Liver (tissue), 9 donors: Measurements from ENCODE around the gene TMEM255B. TPM values are rescaled to one million over a fixed set of nuclear protein-coding genes. Genes with fewer than 3 reads are reported as not detected.

Source experiments
- DNase-seq: peaks from one replicate; pipeline ENCODE4 v3.0.0-alpha.2; 2017; ENCODE audit warnings: low spot score
- H3K27ac ChIP-seq, 2 donors: one replicate each; pipeline ENCODE4 v1.7.0; 2013; ENCODE audit warnings: inconsistent platforms in 2 of 2, low read length in 2 of 2, control low read depth in 1 of 2, low read depth in 1 of 2, mild to moderate bottlenecking in 1 of 2
- H3K27me3 ChIP-seq, 4 donors: one replicate each; pipeline versions ENCODE4 v1.6.1 to v1.7.0; 2013; ENCODE audit warnings: low read length in 3 of 4, inconsistent platforms in 1 of 4, mild to moderate bottlenecking in 1 of 4, moderate library complexity in 1 of 4; ENCODE audit not compliant: control insufficient read depth in 4 of 4, insufficient read depth in 4 of 4
- H3K36me3 ChIP-seq, 4 donors: one replicate each; pipeline versions ENCODE4 v1.6.1 to v1.7.0; 2013; ENCODE audit warnings: low read length in 3 of 4, mild to moderate bottlenecking in 3 of 4, low read depth in 1 of 4, moderate library complexity in 1 of 4; ENCODE audit not compliant: control insufficient read depth in 4 of 4, insufficient read depth in 3 of 4
- H3K4me1 ChIP-seq, 4 donors: one replicate each; pipeline versions ENCODE4 v1.6.1 to v1.7.0; 2013; ENCODE audit warnings: low read length in 3 of 4, mild to moderate bottlenecking in 3 of 4, moderate library complexity in 1 of 4; ENCODE audit not compliant: control insufficient read depth in 4 of 4, insufficient read depth in 4 of 4
- H3K4me3 ChIP-seq, 3 donors: one replicate each; pipeline versions ENCODE4 v1.6.1 to v1.7.0; 2013; ENCODE audit warnings: low read length in 3 of 3, control low read depth in 1 of 3, low read depth in 1 of 3, mild to moderate bottlenecking in 1 of 3
- H3K9ac ChIP-seq, 2 donors: one replicate each; pipeline ENCODE4 v1.7.0; 2013; ENCODE audit warnings: low read length in 2 of 2, mild to moderate bottlenecking in 2 of 2, moderate library complexity in 2 of 2, control low read depth in 1 of 2, low read depth in 1 of 2
- H3K9me3 ChIP-seq, 4 donors: one replicate each; pipeline versions ENCODE4 v1.6.1 to v1.7.0; 2013; ENCODE audit warnings: low read length in 3 of 4; ENCODE audit not compliant: control insufficient read depth in 4 of 4
- ATF3 ChIP-seq: IDR thresholded peaks from 2 replicates; pipeline ENCODE4 v1.6.1; 2016; ENCODE audit warnings: antibody characterized with exemption
- EGR1 ChIP-seq, 2 donors: IDR thresholded peaks; 2 replicates each; pipeline ENCODE4 v1.6.1; 2016 to 2018; ENCODE audit warnings: antibody characterized with exemption in 2 of 2, low read depth in 2 of 2
- FOXA1 ChIP-seq: IDR thresholded peaks from 2 replicates; pipeline ENCODE4 v1.6.1; 2016; ENCODE audit warnings: antibody characterized with exemption
- FOXA2 ChIP-seq: IDR thresholded peaks from 2 replicates; pipeline ENCODE4 v1.6.1; 2016; ENCODE audit warnings: antibody characterized with exemption
- GABPA ChIP-seq, 2 donors: IDR thresholded peaks in 1 of 2; conservative IDR thresholded peaks in 1 of 2; 2 replicates each; pipeline ENCODE4 v1.6.1; 2016; ENCODE audit warnings: antibody characterized with exemption in 2 of 2, mild to moderate bottlenecking in 1 of 2, moderate library complexity in 1 of 2
- HNF4A ChIP-seq, 2 donors: conservative IDR thresholded peaks; 2 replicates each; pipeline ENCODE4 v1.6.1; 2016; ENCODE audit warnings: antibody characterized with exemption in 2 of 2, mild to moderate bottlenecking in 2 of 2
- HNF4G ChIP-seq: IDR thresholded peaks from 2 replicates; pipeline ENCODE4 v1.6.1; 2016; ENCODE audit warnings: antibody characterized with exemption
- NR2F2 ChIP-seq: IDR thresholded peaks from 2 replicates; pipeline ENCODE4 v1.6.1; 2016; ENCODE audit warnings: antibody characterized with exemption
- RAD21 ChIP-seq, 2 donors: IDR thresholded peaks; 2 replicates each; pipeline ENCODE4 v1.6.1; 2016; ENCODE audit warnings: antibody characterized with exemption in 2 of 2, mild to moderate bottlenecking in 2 of 2
- RXRA ChIP-seq, 2 donors: IDR thresholded peaks; 2 replicates each; pipeline ENCODE4 v1.6.1; 2017 to 2018; ENCODE audit warnings: antibody characterized with exemption in 2 of 2, mild to moderate bottlenecking in 1 of 2
- SP1 ChIP-seq: IDR thresholded peaks from 2 replicates; pipeline ENCODE4 v1.6.1; 2018; ENCODE audit warnings: antibody characterized with exemption, mild to moderate bottlenecking
- TAF1 ChIP-seq: conservative IDR thresholded peaks from 2 replicates; pipeline ENCODE4 v1.6.1; 2016; ENCODE audit warnings: antibody characterized with exemption, mild to moderate bottlenecking
- YY1 ChIP-seq: IDR thresholded peaks from 2 replicates; pipeline ENCODE4 v1.6.1; 2016; ENCODE audit warnings: antibody characterized with exemption, mild to moderate bottlenecking
- ZBTB33 ChIP-seq: IDR thresholded peaks from 2 replicates; pipeline ENCODE4 v1.6.1; 2016; ENCODE audit warnings: antibody characterized with exemption
- WGBS: extraction: QIAGEN DNeasy Blood & Tissue Kit; methylation state at CpG from one replicate; pipeline ENCODE4 v1.1.7; 2013; 5-methylcytosine and 5-hydroxymethylcytosine counted together
- polyA plus RNA-seq, 2 donors: library from polyadenylated mRNA; stranded (reverse) in 1 of 2; unstranded in 1 of 2; fragments of 200-250 nt in 1 of 2; fragments of >200 nt in 1 of 2; fragmentation: Nextera tagmentation in 1 of 2; extraction: Ambion mirVana in 1 of 2; gene quantifications; one replicate each; pipeline versions ENCODE4 v1.2.1 to v1.2.3, GENCODE V29; 2013 to 2015
- total RNA-seq, 2 donors: library from RNA; depleted of rRNA; stranded (reverse); fragments of >200 nt; gene quantifications; one replicate each; pipeline ENCODE4 v1.2.3, GENCODE V29; 2014
- TF ChIP-seq, protein P1 (sequence below): IDR thresholded peaks from 2 replicates; pipeline ENCODE4 v1.6.1; 2016; ENCODE audit warnings: antibody characterized with exemption, mild to moderate bottlenecking
- TF ChIP-seq, protein P2 (sequence below): IDR thresholded peaks from 2 replicates; pipeline ENCODE4 v1.6.1; 2016; ENCODE audit warnings: antibody characterized with exemption
- donor health status: healthy.
- donor health status: healthy.
- donor health status: healthy.
- donor health status: healthy.
- donor health status: healthy.

Gene TMEM255B
- total and polyA plus RNA-seq, 4 donors, result 0.37 to 8.6 (median 3.5) TPM

GRCh38 chr13:113775451-113776145, 16.6 kb downstream of the TMEM255B start (continued):
- TF ChIP-seq NR2F2, result no peak
- TF ChIP-seq RAD21 (IDR thresholded peaks at IDR 0.05), result no peak

GRCh38 chr13:113776231-113777125, 17.5 kb downstream of the TMEM255B start:
- Histone ChIP-seq H3K4me3 (no peak overlapping the region), H3K27me3 (peaks cover 0 to 3% (median 1%) of the 10 kb centered on the region in 4 donors), H3K4me1 (no peaks in the 10 kb centered on the region), H3K9me3 (no peaks in the 10 kb centered on the region), H3K36me3 (no peaks in the 10 kb centered on the region), H3K9ac (no peak overlapping the region), H3K27ac (no peak overlapping the region)
- TF ChIP-seq, protein P1, sequence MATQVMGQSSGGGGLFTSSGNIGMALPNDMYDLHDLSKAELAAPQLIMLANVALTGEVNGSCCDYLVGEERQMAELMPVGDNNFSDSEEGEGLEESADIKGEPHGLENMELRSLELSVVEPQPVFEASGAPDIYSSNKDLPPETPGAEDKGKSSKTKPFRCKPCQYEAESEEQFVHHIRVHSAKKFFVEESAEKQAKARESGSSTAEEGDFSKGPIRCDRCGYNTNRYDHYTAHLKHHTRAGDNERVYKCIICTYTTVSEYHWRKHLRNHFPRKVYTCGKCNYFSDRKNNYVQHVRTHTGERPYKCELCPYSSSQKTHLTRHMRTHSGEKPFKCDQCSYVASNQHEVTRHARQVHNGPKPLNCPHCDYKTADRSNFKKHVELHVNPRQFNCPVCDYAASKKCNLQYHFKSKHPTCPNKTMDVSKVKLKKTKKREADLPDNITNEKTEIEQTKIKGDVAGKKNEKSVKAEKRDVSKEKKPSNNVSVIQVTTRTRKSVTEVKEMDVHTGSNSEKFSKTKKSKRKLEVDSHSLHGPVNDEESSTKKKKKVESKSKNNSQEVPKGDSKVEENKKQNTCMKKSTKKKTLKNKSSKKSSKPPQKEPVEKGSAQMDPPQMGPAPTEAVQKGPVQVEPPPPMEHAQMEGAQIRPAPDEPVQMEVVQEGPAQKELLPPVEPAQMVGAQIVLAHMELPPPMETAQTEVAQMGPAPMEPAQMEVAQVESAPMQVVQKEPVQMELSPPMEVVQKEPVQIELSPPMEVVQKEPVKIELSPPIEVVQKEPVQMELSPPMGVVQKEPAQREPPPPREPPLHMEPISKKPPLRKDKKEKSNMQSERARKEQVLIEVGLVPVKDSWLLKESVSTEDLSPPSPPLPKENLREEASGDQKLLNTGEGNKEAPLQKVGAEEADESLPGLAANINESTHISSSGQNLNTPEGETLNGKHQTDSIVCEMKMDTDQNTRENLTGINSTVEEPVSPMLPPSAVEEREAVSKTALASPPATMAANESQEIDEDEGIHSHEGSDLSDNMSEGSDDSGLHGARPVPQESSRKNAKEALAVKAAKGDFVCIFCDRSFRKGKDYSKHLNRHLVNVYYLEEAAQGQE, result no peak
- TF ChIP-seq, protein P2, sequence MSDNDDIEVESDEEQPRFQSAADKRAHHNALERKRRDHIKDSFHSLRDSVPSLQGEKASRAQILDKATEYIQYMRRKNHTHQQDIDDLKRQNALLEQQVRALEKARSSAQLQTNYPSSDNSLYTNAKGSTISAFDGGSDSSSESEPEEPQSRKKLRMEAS, result no peak
- no peak for TF ChIP-seq YY1
- TF ChIP-seq SP1, result no peak
- no peak for TF ChIP-seq ZBTB33
- TF ChIP-seq EGR1 (IDR thresholded peaks at IDR 0.05; ENCODE audit: low read depth in 2 of 2), result no peak
- no peak for TF ChIP-seq FOXA2
- TF ChIP-seq RXRA (IDR thresholded peaks at IDR 0.05), result no peak
- no peak for TF ChIP-seq HNF4A (conservative IDR thresholded peaks at IDR 0.05)
- TF ChIP-seq TAF1, result no peak
- TF ChIP-seq HNF4G, result no peak
- TF ChIP-seq NR2F2, result no peak
- no peak for TF ChIP-seq GABPA (IDR thresholded peaks at IDR 0.05 in 1 of 2, conservative IDR thresholded peaks at IDR 0.05 in 1 of 2)
- no peak for TF ChIP-seq ATF3
- TF ChIP-seq FOXA1, result no peak
- TF ChIP-seq RAD21 (IDR thresholded peaks at IDR 0.05), result no peak
- 73% methylated on average over 35 of the region's 35 CpGs for whole genome bisulfite sequencing
- no peak for DNase-seq
